Measurements from ENCODE around the gene ACSBG1. TPM values are rescaled to one million over a fixed set of nuclear protein-coding genes. Genes with fewer than 3 reads are reported as not detected.

ACSBG1 gene
- polyA plus RNA-seq, 1 donor from 2014 or later: 0.32 TPM

DNA sequence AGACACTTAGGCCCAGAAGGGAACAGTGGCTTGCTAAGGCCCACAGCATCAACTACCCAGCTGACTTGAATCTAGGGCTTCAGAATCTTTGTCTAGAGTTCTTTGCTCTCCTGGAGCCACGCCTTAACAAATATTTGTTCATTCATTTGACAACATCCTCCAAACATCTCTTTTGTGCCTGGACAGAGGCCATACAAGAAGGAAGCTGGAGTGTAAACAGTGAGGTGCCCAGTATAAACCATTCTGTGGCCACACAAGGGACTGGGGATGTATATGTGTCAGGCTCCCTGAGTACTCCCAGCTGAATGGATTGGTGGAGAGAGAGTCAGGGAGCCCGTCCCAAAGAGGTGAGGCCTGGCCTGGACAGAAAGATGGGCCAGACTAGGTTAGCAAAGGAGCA lies 106.5 kb downstream of the ACSBG1 start:
- Histone ChIP-seq H3K36me3 (ENCODE audit: insufficient read depth, low read length) (no peaks in the 10 kb centered on the region), H3K79me2 (replicated peaks; ENCODE audit: insufficient read depth, low read length) (no peaks in the 10 kb centered on the region), H3K27ac (ENCODE audit: low read length) (no peak overlapping the region), H3F3A (ENCODE audit: insufficient read depth, low read length, poor library complexity, severe bottlenecking) (peaks cover 4% of the 10 kb centered on the region), H2AFZ (ENCODE audit: low read depth, low read length) (no peak overlapping the region), H3K9me2 (ENCODE audit: insufficient read depth, low read length) (no peaks in the 10 kb centered on the region), H3K4me3 (ENCODE audit: low read length) (no peak overlapping the region), H3K9me3 (ENCODE audit: low read length) (no peaks in the 10 kb centered on the region), H4K20me1 (ENCODE audit: insufficient read depth) (no peaks in the 10 kb centered on the region), H3K27me3 (ENCODE audit: insufficient read depth, low read depth, low read length) (no peaks in the 10 kb centered on the region), H3K4me2 (ENCODE audit: low read length) (no peak overlapping the region), H3K9ac (ENCODE audit: low read length) (no peak overlapping the region)
- TF ChIP-seq, protein P1, sequence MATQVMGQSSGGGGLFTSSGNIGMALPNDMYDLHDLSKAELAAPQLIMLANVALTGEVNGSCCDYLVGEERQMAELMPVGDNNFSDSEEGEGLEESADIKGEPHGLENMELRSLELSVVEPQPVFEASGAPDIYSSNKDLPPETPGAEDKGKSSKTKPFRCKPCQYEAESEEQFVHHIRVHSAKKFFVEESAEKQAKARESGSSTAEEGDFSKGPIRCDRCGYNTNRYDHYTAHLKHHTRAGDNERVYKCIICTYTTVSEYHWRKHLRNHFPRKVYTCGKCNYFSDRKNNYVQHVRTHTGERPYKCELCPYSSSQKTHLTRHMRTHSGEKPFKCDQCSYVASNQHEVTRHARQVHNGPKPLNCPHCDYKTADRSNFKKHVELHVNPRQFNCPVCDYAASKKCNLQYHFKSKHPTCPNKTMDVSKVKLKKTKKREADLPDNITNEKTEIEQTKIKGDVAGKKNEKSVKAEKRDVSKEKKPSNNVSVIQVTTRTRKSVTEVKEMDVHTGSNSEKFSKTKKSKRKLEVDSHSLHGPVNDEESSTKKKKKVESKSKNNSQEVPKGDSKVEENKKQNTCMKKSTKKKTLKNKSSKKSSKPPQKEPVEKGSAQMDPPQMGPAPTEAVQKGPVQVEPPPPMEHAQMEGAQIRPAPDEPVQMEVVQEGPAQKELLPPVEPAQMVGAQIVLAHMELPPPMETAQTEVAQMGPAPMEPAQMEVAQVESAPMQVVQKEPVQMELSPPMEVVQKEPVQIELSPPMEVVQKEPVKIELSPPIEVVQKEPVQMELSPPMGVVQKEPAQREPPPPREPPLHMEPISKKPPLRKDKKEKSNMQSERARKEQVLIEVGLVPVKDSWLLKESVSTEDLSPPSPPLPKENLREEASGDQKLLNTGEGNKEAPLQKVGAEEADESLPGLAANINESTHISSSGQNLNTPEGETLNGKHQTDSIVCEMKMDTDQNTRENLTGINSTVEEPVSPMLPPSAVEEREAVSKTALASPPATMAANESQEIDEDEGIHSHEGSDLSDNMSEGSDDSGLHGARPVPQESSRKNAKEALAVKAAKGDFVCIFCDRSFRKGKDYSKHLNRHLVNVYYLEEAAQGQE (IDR thresholded peaks at IDR 0.05; ENCODE audit: borderline replicate concordance): no peak
- TF ChIP-seq SMC3 (conservative IDR thresholded peaks at IDR 0.05; ENCODE audit: poor library complexity): no peak
- no peak for TF ChIP-seq POLR2AphosphoS5 (IDR thresholded peaks at IDR 0.05)
- TF ChIP-seq MXI1 (conservative IDR thresholded peaks at IDR 0.05; ENCODE audit: poor library complexity, severe bottlenecking): no peak
- no peak for TF ChIP-seq RAD21 (conservative IDR thresholded peaks at IDR 0.05)
- TF ChIP-seq, protein P2, sequence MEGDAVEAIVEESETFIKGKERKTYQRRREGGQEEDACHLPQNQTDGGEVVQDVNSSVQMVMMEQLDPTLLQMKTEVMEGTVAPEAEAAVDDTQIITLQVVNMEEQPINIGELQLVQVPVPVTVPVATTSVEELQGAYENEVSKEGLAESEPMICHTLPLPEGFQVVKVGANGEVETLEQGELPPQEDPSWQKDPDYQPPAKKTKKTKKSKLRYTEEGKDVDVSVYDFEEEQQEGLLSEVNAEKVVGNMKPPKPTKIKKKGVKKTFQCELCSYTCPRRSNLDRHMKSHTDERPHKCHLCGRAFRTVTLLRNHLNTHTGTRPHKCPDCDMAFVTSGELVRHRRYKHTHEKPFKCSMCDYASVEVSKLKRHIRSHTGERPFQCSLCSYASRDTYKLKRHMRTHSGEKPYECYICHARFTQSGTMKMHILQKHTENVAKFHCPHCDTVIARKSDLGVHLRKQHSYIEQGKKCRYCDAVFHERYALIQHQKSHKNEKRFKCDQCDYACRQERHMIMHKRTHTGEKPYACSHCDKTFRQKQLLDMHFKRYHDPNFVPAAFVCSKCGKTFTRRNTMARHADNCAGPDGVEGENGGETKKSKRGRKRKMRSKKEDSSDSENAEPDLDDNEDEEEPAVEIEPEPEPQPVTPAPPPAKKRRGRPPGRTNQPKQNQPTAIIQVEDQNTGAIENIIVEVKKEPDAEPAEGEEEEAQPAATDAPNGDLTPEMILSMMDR (IDR thresholded peaks at IDR 0.05; ENCODE audit: poor library complexity, severe bottlenecking): no peak
- no peak for TF ChIP-seq EZH2 (IDR thresholded peaks at IDR 0.05; ENCODE audit: borderline replicate concordance, insufficient read depth, low read length, poor library complexity, severe bottlenecking)
- no peak for TF ChIP-seq EP300 (conservative IDR thresholded peaks at IDR 0.05; ENCODE audit: poor library complexity, severe bottlenecking)
- TF ChIP-seq TAF1 (IDR thresholded peaks at IDR 0.05; ENCODE audit: low read depth): no peak

DNA sequence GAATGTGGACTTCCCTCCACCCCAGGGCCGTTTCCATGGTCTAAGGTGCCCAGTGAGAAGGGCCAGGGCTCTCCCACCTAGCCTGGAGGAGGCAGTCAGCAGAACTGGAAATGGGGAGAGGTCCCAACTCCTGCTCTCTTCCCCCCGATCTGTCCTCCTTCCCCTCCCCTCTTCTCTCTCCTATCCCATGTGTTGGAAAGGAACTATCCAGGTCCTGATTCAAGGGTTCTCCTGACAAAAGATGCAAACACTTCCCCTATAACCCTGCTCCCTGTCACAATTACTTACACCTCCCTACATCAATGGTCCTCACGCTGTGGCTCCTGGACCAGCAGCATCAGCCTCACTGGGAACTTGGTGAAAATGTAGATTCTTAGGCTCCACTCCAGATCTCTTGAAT lies 109.1 kb downstream of the ACSBG1 start:
- Histone ChIP-seq H3K27ac (ENCODE audit: low read length) (no peak overlapping the region), H4K20me1 (ENCODE audit: insufficient read depth) (no peaks in the 10 kb centered on the region), H3K4me3 (ENCODE audit: low read length) (no peak overlapping the region)

More for the DNA sequence above, 109.1 kb downstream of the ACSBG1 start:
- no peak overlapping the region for H3K9ac ChIP-seq (ENCODE audit: low read length)
- H3K27me3 ChIP-seq (ENCODE audit: insufficient read depth, low read depth, low read length): no peaks in the 10 kb centered on the region
- no peaks in the 10 kb centered on the region for H3K9me3 ChIP-seq (ENCODE audit: low read length)
- H3K4me2 ChIP-seq (ENCODE audit: low read length): no peak overlapping the region
- TF ChIP-seq EZH2 (IDR thresholded peaks at IDR 0.05; ENCODE audit: borderline replicate concordance, insufficient read depth, low read length, poor library complexity, severe bottlenecking) (no peak), EP300 (conservative IDR thresholded peaks at IDR 0.05; ENCODE audit: poor library complexity, severe bottlenecking) (no peak), SMC3 (conservative IDR thresholded peaks at IDR 0.05; ENCODE audit: poor library complexity) (no peak), TAF1 (IDR thresholded peaks at IDR 0.05; ENCODE audit: low read depth) (no peak), MXI1 (conservative IDR thresholded peaks at IDR 0.05; ENCODE audit: poor library complexity, severe bottlenecking) (no peak)
- TF ChIP-seq, protein P1 (IDR thresholded peaks at IDR 0.05; ENCODE audit: borderline replicate concordance): no peak
- no peaks in the 10 kb centered on the region for H3F3A ChIP-seq (ENCODE audit: insufficient read depth, low read length, poor library complexity, severe bottlenecking)
- H3K36me3 ChIP-seq (ENCODE audit: insufficient read depth, low read length): no peaks in the 10 kb centered on the region
- H2AFZ ChIP-seq (ENCODE audit: low read depth, low read length): no peak overlapping the region
- H3K79me2 ChIP-seq (replicated peaks; ENCODE audit: insufficient read depth, low read length): no peaks in the 10 kb centered on the region
- no peaks in the 10 kb centered on the region for H3K9me2 ChIP-seq (ENCODE audit: insufficient read depth, low read length)
